Adrenal gland (tissue), 12 donors: ENCODE measurements around the gene NFIC. TPM values are rescaled to one million over a fixed set of nuclear protein-coding genes. Genes with fewer than 3 reads are reported as not detected.

ENCODE experiments used
- DNase-seq, 7 donors: peaks; one replicate each; pipeline ENCODE4 v3.0.0-alpha.2; 2019 to 2020
- H3K27ac ChIP-seq, 5 donors: fragments of 200-600 bp; sonication (generic) in 4 of 5; 1 replicate in 3 of 5; 2 replicates in 2 of 5; pipeline versions ENCODE4 v1.5.1 to v1.8.0; 2016 to 2020; ENCODE audit warnings: mild to moderate bottlenecking in 1 of 5
- H3K27me3 ChIP-seq: fragments of 200-600 bp; 2 replicates; pipeline ENCODE4 v1.8.0; 2021
- H3K36me3 ChIP-seq, 2 donors: fragments of 200-600 bp; replicated peaks in 1 of 2; 1 replicate in 1 of 2; 2 replicates in 1 of 2; pipeline versions ENCODE4 v1.5.1 to v1.8.0; 2018 to 2022
- H3K4me1 ChIP-seq, 2 donors: fragments of 200-600 bp; replicated peaks in 1 of 2; 1 replicate in 1 of 2; 2 replicates in 1 of 2; pipeline versions ENCODE4 v1.5.1 to v1.8.0; 2018 to 2021
- H3K4me3 ChIP-seq, 4 donors: fragments of 200-600 bp; sonication (generic) in 3 of 4; one replicate each; pipeline ENCODE4 v1.5.1; 2016 to 2018
- H3K9me3 ChIP-seq, 3 donors: fragments of 200-600 bp; sonication (generic) in 1 of 3; replicated peaks in 1 of 3; 1 replicate in 2 of 3; 2 replicates in 1 of 3; pipeline versions ENCODE4 v1.5.1 to v1.8.0; 2016 to 2021
- CTCF ChIP-seq, 6 experiments: fragments of 450-650 bp in 4 of 6; fragments of 200-600 bp in 2 of 6; sonication (generic) in 1 of 6; IDR thresholded peaks; 1 replicate in 5 of 6; 2 replicates in 1 of 6; pipeline versions ENCODE4 v1.5.1 to v1.8.0; 2016 to 2021; ENCODE audit warnings: antibody characterized with exemption in 6 of 6, mild to moderate bottlenecking in 2 of 6, moderate library complexity in 1 of 6
- POLR2A ChIP-seq, 2 donors: fragments of 450-650 bp; IDR thresholded peaks; one replicate each; pipeline ENCODE4 v1.6.1; 2017; ENCODE audit warnings: antibody characterized with exemption in 2 of 2, mild to moderate bottlenecking in 2 of 2, moderate library complexity in 1 of 2
- WGBS, 4 donors: extraction: QIAGEN DNeasy Blood & Tissue Kit in 2 of 4; methylation state at CpG; one replicate each; pipeline versions ENCODE4 v1.1.5 to v1.1.7; 2013 to 2017; 5-methylcytosine and 5-hydroxymethylcytosine counted together
- intact Hi-C, 2 donors: fragments of 100-400 bp; cut with DNase I; formaldehyde crosslinking; loops; one replicate each; pipeline versions ENCODE4 v1.14.1 to v1.15.0; 2022 to 2023
- polyA plus RNA-seq, 3 donors: library from polyadenylated mRNA; stranded (reverse); fragments of 200-250 nt in 2 of 3; fragments of 350-450 nt in 1 of 3; fragmentation: Illumina TruSeq in 1 of 3; extraction: RNeasy Lipid Tissue Mini Kit (QIAGEN cat#74804) in 1 of 3; gene quantifications; one replicate each; pipeline ENCODE4 v1.2.3, GENCODE V29; 2013 to 2014
- total RNA-seq, 9 donors: library from RNA; depleted of rRNA in 4 of 9; stranded (reverse); fragments of >200 nt in 4 of 9; fragments of 120-200 nt in 1 of 9; fragmentation: NEBNext Ultra II Directional in 1 of 9; extraction: Animal tissue kit (Norgen Biotek cat#: 25700) in 1 of 9; gene quantifications; one replicate each; pipeline versions ENCODE4 v1.1.0 to v1.2.4, GENCODE V29; 2013 to 2023
- donor health status: healthy with polysubstance abuse.
- donor health status: Bipolar disorder and iron deficiency.
- donor health status: DM: yes; HTN: yes; CAD: no.
- donor health status: DM: no; HTN: no; CAD: no.
- donor health status: DM: no; HTN: no; CAD: no.
- donor health status: DM: yes; HTN: yes; CAD: no.

Gene NFIC
- total and polyA plus RNA-seq, 12 donors = 3.5 to 329 (median 171) TPM

GRCh38 chr19:3357271-3357991, 9.0 kb upstream of the NFIC start:
- H3K36me3 ChIP-seq = no peaks in the 10 kb centered on the region
- no peaks in the 10 kb centered on the region for H3K9me3 ChIP-seq
- H3K4me3 ChIP-seq = no peak overlapping the region
- peak in 1 of 7 donors; percentile 20 for DNase-seq
- intact Hi-C loops = no loop called here
- TF ChIP-seq POLR2A (IDR thresholded peaks at IDR 0.05) (no peak), CTCF (IDR thresholded peaks at IDR 0.05) (no peak)
- H3K27ac ChIP-seq = peak overlapping the region in 2 of 5 donors; percentile 77 to 99
- no peaks in the 10 kb centered on the region for H3K27me3 ChIP-seq
- H3K4me1 ChIP-seq = peaks cover 20 to 28% of the 10 kb centered on the region in 2 donors
- 59 to 82% (median 66%) methylated on average over 13 to 16 of the region's 16 CpGs for WGBS, 4 donors

GRCh38 chr19:3357992-3358688, 8.2 kb upstream of the NFIC start:
- Histone ChIP-seq H3K4me1 (peaks cover 20 to 32% of the 10 kb centered on the region in 2 donors), H3K9me3 (no peaks in the 10 kb centered on the region), H3K27ac (peak overlapping the region in 4 of 5 donors; percentile 52 to 99 (median 66)), H3K36me3 (no peaks in the 10 kb centered on the region), H3K27me3 (no peaks in the 10 kb centered on the region), H3K4me3 (peak overlapping the region in 3 of 4 donors; percentile 12 to 99 (median 45))
- peak in 2 of 7 donors; percentile 23 to 49 for DNase-seq
- intact Hi-C loops = no loop called here
- WGBS, 4 donors = 6 to 29% (median 17%) methylated on average over 7 to 38 of the region's 38 CpGs
- peak in 1 of 6 experiments; percentile 4 for TF ChIP-seq CTCF (IDR thresholded peaks at IDR 0.05)
- no peak for TF ChIP-seq POLR2A (IDR thresholded peaks at IDR 0.05)

GRCh38 chr19:3358689-3359014, 7.7 kb upstream of the NFIC start:
- intact Hi-C loops = no loop called here
- Histone ChIP-seq H3K36me3 (no peaks in the 10 kb centered on the region), H3K27me3 (no peaks in the 10 kb centered on the region), H3K4me3 (peak overlapping the region in 3 of 4 donors; percentile 12 to 99 (median 45)), H3K9me3 (no peaks in the 10 kb centered on the region), H3K4me1 (peaks cover 20 to 32% of the 10 kb centered on the region in 2 donors), H3K27ac (peak overlapping the region in 4 of 5 donors; percentile 52 to 99 (median 66))
- WGBS, 4 donors = 0 to 1% (median 0%) methylated on average over 1 to 27 of the region's 27 CpGs
- no peak for DNase-seq
- TF ChIP-seq CTCF (IDR thresholded peaks at IDR 0.05) = no peak
- TF ChIP-seq POLR2A (IDR thresholded peaks at IDR 0.05) = no peak

GRCh38 chr19:3359015-3359918, 7.1 kb upstream of the NFIC start:
- Histone ChIP-seq H3K27me3 (no peaks in the 10 kb centered on the region), H3K27ac (peak overlapping the region; percentile 69 to 99 (median 98)), H3K4me1 (peaks cover 20 to 32% of the 10 kb centered on the region in 2 donors), H3K9me3 (no peaks in the 10 kb centered on the region), H3K36me3 (no peaks in the 10 kb centered on the region), H3K4me3 (peak overlapping the region; percentile 61 to 99 (median 76))
- TF ChIP-seq POLR2A (IDR thresholded peaks at IDR 0.05) (peak; percentile 8 to 35), CTCF (IDR thresholded peaks at IDR 0.05) (no peak)
- WGBS, 4 donors = 0 to 2% (median 1%) methylated on average over 7 to 123 of the region's 129 CpGs
- DNase-seq = peak; percentile 65 to 82 (median 74)
- intact Hi-C loops = no loop called here
